MM.1S (cell line): Measurements from ENCODE around the gene MMS22L.

Experiments
- CTCF ChIP-seq: fragments of 300-600 bp; sonication (generic); IDR thresholded peaks from 2 replicates; pipeline ENCODE4 v1.5.1; 2016; ENCODE audit warnings: antibody characterized with exemption, low read length, mixed read lengths
- EZH2 ChIP-seq: fragments of 300-600 bp; sonication (generic); optimal IDR thresholded peaks from 2 replicates; pipeline ENCODE3; 2017; ENCODE audit warnings: low read depth, mild to moderate bottlenecking, antibody characterized with exemption, low read length, mixed read lengths
- EZH2phosphoT487 ChIP-seq: fragments of 300-600 bp; sonication (generic); IDR thresholded peaks from 2 replicates; pipeline ENCODE4 v1.6.1; 2018; ENCODE audit warnings: antibody characterized with exemption, low read length

- no peak for TF ChIP-seq CTCF
- TF ChIP-seq EZH2: no peak
- TF ChIP-seq EZH2phosphoT487: no peak
These were observed 135.6 kb downstream of the MMS22L start for GRCh38 chr6:97147421-97147820.
